AG20443 (cell line): ENCODE results near the gene POLG.
A peak's percentile ranks its signal among the peaks of the same experiment; 100 is the strongest.

ENCODE experiments used
- DNase-seq: peaks from one replicate; pipeline ENCODE4 v3.0.0; 2012; ENCODE audit warnings: low spot score, mixed read lengths

The POLG gene

DNA sequence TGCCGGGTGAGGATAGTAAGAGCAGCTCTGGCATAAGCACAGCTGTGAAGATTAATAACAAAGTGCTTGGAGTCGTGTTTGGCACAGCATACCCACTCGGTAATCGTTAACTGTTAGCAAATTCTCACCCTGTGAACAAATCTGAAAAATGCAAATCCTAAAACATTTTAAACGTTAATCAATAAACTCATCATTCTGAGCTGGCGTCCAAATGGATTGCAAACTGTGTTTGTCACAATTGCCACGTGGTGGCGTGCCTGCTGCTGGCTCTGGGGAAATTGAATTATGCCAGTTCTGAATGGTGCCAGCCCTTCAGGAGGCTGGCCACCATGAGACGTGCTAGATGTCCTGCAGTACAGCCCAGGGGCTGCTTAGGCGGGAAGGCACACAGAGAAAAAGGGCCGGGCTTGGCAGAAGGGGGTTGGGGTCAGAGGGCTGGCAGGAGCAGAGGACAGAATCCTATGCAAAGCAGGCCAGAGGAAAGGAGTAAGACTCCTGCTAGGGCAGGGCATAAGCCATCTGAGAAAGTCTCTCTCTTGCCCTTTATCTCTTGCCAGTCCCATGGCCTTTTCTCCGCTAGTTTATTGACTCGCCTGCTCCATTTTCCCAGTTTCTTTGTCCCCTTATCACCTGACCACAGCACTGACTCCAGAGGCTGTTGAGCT is 22.1 kb upstream of the POLG start:
- DNase-seq: peak; percentile 52

DNA sequence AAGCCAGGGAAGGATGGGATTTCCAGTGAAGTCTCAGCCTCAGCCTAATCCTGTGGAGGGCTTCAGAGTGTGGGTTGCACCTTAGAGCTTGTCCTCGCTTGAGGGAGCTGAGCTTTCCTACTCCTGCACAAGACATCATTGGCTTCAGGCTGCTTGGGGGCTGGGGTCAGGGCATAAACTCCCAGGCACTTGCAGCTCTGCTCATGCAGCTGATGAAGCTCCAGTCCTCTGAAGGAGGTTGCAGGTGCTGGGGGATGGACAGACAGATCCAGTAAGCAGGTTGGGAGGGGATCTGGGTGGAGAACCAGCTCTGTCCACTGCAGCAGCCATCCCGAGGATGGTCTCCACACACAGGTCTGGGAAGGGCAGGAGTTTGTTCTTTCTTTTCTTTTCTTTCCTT is 19.4 kb upstream of the POLG start:
- no peak for DNase-seq

- no peak for DNase-seq
Observed at GRCh38 chr15:89352476-89352875, 17.9 kb upstream of the POLG start.

DNA sequence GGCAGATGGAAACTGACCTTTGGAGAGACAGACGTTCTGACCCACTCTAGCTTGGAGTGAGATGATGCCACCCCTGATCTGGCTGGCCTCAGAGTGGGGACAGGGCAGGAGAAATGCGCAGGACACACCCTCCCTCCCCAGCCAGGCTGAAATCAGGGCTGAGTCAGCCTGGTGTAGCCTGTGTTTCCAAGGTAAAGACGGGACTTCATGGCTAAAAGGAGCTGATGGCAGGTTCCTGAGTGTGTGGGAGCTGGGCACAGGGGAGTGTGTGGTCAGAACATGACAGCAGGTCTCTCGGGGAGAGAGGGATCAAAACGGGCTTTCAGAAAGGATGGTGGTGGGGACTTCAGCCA is 14.6 kb upstream of the POLG start:
- no peak for DNase-seq

DNA sequence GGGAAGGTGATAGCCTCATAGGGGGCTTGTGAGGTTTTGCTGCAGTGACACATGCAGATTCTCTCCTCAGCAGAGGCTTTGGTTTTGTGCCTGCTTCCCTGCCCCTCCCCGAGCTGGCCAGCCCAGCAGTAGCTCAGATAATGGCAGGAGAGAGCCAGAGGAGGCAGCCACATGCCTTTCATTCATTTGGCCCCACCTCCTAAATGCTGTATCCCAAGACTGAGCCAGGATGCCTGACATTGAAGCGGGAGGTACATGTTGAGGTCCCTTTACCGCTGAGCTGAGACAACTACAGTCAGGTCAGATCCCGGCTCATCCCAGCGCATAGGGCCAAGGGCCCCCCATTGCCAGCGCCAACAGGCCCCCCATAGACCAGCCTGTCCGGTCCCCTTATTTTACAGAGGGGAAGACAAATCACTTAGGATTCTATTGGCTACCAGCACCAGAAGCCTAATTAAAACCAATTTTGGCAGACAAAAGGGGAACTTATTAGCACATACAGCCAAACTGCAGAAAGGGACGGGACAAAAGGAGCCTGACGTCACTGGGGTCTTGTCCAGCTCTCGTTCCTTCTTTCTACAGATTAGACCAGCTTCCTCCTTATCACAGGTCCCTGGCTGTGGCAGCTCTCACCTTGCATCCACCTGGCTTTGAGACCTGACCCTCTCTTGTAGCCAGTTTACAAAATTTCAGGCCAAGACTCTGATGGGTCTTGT is 12.1 kb upstream of the POLG start:
- no peak for DNase-seq

DNA sequence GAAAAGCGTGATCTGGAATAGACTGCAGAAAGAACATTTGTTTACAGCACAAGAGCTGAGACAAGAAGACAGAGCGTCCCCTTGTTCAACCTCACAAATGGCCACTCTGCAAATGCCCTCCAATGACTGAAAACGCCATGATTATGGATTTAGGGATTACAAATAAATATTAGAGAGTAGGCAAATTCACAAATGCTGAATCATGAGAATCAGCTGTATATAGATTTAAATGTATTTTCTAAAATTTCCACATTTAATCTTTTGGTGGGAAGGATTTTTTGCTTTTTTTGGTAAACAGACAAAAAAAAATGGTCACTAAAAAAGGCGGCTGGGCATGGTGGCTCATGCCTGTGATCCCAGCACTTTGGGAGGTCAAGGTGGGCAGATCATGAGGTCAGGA is 10.6 kb upstream of the POLG start:
- no peak for DNase-seq

DNA sequence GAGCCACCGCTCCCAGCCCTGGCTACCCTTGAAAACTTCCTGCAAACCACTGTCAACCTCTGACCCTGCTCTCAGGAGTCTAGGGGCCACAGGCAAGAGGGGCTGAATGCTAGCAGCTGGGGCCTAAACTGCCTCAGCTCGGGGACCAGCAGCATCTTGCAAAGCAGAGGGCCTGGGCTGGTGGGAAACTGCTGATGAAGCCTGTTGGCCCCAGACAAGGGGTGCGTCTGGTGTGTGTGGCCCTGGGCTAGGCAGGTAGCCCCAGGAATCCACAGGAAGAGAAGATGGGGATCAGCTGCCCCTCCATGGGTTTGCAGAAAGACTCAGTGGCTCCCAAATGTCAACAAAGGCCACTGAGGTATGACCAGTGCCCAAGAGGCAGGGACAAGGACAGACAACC is 8.2 kb upstream of the POLG start:
- DNase-seq: no peak

GRCh38 chr15:89341316-89342005 is 6.8 kb upstream of the POLG start:
- no peak for DNase-seq

- DNase-seq: no peak
Observed at GRCh38 chr15:89340573-89340972, 5.9 kb upstream of the POLG start.

- no peak for DNase-seq
Observed at GRCh38 chr15:89338036-89338435, 3.4 kb upstream of the POLG start.

GRCh38 chr15:89335298-89336041 is 846 bp upstream of the POLG start:
- no peak for DNase-seq

DNA sequence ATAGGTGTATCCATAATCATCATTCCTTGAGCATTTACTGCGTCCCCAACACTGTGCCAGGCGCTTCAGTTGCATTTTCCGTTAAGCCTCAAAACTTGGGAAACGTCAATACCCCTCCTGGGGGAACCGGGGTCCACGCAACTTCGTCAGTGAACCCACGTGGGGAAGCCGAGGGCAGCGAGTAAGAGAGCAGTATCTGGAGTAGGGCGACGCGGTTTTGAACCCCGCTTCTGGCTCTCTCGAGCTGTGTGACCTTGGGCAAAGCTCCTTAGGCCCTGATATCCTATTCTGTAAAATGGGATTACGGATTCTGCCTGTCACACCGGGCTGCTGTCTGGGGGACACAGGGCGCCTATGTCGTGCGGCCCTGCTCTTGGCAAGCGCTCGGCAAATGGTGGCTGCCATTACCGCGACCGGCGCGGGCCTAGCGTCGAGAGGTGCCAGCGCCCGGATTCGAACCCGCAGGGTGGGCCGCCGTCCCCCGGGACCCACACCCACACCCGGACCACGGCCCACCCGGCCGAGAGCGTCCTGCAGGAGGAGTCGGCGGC is 590 bp downstream of the POLG start:
- no peak for DNase-seq

GRCh38 chr15:89333011-89333860 is 1.4 kb downstream of the POLG start:
- no peak for DNase-seq

GRCh38 chr15:89332446-89332845 is 2.2 kb downstream of the POLG start:
- peak; percentile 58 for DNase-seq

DNA sequence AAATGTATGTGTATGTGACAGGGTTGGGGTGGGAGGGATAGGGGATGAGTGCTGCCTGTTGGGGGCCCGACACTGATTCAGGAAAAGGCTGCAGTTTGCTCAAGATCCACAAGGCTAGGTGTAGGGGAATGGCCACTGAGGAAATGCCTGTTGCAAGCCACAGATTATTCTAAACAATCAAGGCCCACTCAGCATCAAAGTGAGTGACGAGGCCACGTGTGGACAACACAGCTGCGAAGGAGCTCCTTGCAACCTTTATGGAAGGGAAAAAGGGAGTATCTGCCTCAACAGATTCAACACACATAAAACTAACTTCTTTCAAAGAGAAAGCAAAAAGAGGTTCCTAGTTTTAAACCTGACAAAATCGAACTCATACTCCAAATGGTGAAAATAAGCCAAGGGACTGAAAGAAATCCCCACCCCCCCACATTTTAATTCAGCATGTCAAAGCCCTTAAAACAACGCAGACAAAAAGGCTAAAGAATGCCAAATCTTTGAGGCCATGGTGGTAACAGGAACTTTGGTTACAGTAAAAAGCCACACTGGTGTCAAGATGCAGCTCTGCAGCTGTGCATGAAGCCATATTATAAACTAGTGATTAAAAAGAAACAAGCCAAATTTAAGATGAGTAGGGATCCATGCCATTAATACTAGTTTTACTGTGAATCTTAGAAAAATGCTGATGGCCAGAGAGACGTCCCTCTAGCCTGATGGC is 3.6 kb downstream of the POLG start:
- no peak for DNase-seq

DNA sequence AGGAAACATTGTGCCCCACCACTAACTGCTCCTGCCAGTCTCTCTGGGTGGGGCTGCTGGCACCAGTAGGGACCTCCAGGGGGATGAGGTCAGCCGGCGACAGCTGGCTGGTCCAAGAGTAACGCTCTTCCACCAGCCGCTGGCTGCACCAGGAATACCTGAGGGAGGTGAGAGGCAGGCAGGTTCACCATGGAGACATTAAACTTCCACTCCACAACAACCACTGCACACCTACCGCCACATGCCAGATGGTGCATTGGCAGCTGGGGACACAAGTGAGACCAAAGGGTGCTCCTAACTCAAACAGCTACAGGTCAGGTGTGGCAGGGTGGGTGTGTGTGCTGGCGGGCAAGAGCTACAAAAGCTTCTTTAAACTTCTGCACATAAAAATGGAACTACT is 4.5 kb downstream of the POLG start:
- no peak for DNase-seq

DNA sequence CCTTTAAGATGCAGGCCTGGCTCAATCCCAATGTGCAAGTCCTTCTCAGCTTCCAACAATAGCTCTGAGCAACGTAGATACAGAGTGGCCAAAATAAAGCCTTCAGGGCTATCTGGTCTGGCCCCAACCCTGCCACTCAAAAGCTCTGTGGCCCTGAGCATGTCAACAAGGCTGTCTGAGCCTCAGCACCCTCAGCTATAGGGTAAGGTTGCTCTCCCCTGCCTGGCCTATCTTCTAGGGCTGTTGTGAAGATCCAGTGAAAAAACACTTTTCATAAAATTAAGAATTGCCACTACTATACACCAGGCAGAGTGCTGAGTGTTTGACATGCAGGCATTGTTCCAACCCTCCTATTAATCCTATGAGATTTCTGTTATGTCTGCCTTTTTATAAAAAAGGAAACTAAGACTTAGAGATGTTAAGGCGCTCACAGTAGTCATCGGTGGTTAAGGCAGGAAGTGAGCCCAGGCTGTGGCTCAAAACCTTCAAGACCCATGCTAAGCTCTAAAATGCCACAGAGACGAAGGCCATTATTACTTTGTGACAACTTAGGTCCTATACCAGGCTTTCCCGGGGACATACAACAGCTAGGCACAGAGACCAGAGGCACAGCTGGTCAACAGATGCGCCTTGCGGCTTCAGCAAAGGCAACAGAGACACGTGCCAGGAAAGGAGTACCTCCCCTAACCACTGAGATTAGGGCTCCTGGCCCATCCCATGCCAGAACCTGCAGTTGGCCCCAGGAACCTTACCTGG is 5.1 kb downstream of the POLG start:
- no peak for DNase-seq

- no peak for DNase-seq
Observed at GRCh38 chr15:89328398-89329254, 6.0 kb downstream of the POLG start.

DNA sequence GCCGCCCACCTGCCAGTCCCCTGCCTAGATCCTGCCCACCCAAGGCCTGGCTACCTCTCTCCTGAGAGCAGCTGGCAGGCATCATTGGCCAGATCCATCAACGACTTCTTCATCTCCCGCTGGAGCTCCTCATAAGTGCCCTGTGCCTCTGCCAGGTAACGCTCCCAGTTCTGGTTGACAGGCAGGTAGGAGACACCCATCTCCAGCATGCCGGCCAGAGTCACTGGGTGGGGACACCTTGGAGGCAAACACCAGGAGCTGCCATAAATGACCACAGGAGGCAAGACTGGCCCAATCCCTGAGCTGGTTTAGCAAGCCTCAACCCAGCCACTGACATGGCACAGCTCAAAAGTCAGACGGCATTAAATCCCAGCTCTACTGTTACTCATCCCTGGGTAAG is 7.5 kb downstream of the POLG start:
- no peak for DNase-seq
